Upper lobe of left lung (tissue), 4 donors: ENCODE results near the gene SPDYE16.
"Not testable (repeated sequence)": the region's sequence is repeated elsewhere in the genome, so short reads cannot be mapped to it uniquely, and the experiment has no call there.

Experiments
- POLR2A ChIP-seq, 4 donors: fragments of 450-650 bp; IDR thresholded peaks; one replicate each; pipeline ENCODE4 v1.5.1; 2016 to 2017; ENCODE audit warnings: antibody characterized with exemption in 4 of 4, mild to moderate bottlenecking in 2 of 4
- POLR2AphosphoS5 ChIP-seq, 2 donors: sonication (generic); formaldehyde crosslinking; IDR thresholded peaks; one replicate each; pipeline ENCODE4 v1.5.1; 2017; ENCODE audit warnings: antibody characterized with exemption in 2 of 2
- TF ChIP-seq, protein P1 (sequence below), 6 experiments: fragments of 450-650 bp in 4 of 6; fragments of 200-600 bp in 2 of 6; sonication (generic) in 2 of 6; IDR thresholded peaks; one replicate each; pipeline ENCODE4 v1.5.1; 2016 to 2019; ENCODE audit warnings: antibody characterized with exemption in 6 of 6

DNA sequence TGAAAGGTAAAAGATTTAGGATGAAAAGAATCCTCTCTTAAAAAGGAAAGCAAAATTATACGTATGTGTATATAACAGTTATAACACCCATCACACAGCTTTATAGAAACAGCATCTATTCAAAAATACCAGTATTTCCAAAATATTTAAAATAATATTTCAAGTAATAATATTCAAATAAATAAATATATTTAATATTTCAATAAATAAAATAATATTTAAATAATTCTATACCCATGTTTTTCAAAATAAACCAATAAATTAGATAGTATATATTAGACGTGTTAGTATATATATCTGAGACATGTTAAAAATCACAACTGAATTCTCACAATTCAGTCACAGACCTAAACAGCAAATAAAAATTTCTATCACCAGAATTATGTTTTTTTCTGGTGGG is 11.5 kb downstream of the SPDYE16 start:
- TF ChIP-seq POLR2A, POLR2AphosphoS5 (IDR thresholded peaks at IDR 0.05): not testable (repeated sequence)
- TF ChIP-seq, protein P1, sequence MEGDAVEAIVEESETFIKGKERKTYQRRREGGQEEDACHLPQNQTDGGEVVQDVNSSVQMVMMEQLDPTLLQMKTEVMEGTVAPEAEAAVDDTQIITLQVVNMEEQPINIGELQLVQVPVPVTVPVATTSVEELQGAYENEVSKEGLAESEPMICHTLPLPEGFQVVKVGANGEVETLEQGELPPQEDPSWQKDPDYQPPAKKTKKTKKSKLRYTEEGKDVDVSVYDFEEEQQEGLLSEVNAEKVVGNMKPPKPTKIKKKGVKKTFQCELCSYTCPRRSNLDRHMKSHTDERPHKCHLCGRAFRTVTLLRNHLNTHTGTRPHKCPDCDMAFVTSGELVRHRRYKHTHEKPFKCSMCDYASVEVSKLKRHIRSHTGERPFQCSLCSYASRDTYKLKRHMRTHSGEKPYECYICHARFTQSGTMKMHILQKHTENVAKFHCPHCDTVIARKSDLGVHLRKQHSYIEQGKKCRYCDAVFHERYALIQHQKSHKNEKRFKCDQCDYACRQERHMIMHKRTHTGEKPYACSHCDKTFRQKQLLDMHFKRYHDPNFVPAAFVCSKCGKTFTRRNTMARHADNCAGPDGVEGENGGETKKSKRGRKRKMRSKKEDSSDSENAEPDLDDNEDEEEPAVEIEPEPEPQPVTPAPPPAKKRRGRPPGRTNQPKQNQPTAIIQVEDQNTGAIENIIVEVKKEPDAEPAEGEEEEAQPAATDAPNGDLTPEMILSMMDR (IDR thresholded peaks at IDR 0.05) = not testable (repeated sequence)
